Right atrium auricular region (tissue), 2 donors: ENCODE data around the gene NEUROD1. TPM values are rescaled to one million over a fixed set of nuclear protein-coding genes. Genes with fewer than 3 reads are reported as not detected.
A peak's percentile ranks its signal among the peaks of the same experiment; 100 is the strongest.

Experiments used
- DNase-seq: peaks from one replicate; pipeline ENCODE4 v3.0.0-alpha.2; 2019; ENCODE audit warnings: low spot score
- H3K27ac ChIP-seq, 2 donors: fragments of 200-600 bp; sonication (generic); 1 replicate in 1 of 2; 2 replicates in 1 of 2; pipeline ENCODE4 v1.5.1; 2016 to 2019
- H3K27me3 ChIP-seq, 2 donors: fragments of 200-600 bp; sonication (generic); one replicate each; pipeline versions ENCODE4 v1.5.1 to v1.6.0; 2017 to 2019
- H3K36me3 ChIP-seq: fragments of 200-600 bp; sonication (generic); one replicate; pipeline ENCODE4 v1.5.1; 2016
- H3K4me1 ChIP-seq, 2 donors: fragments of 200-600 bp; sonication (generic); one replicate each; pipeline versions ENCODE4 v1.5.1 to v1.6.0; 2017 to 2019
- H3K4me3 ChIP-seq, 2 donors: fragments of 200-600 bp; sonication (generic); 1 replicate in 1 of 2; 2 replicates in 1 of 2; pipeline ENCODE4 v1.5.1; 2017 to 2019; ENCODE audit warnings: mild to moderate bottlenecking in 1 of 2, moderate library complexity in 1 of 2
- H3K9me3 ChIP-seq, 2 donors: fragments of 200-600 bp; sonication (generic); one replicate each; pipeline ENCODE4 v1.5.1; 2019
- CTCF ChIP-seq, 2 donors: fragments of 200-600 bp; sonication (generic); IDR thresholded peaks; one replicate each; pipeline ENCODE4 v1.5.1; 2019; ENCODE audit warnings: antibody characterized with exemption in 2 of 2
- total RNA-seq, 2 donors: library from RNA; depleted of rRNA; stranded (reverse); fragments of >200 nt; gene quantifications; one replicate each; pipeline ENCODE4 v1.1.0, GENCODE V29; 2016

The NEUROD1 gene
- total RNA-seq, 2 donors from 2014 or later: not detected

- peaks cover 33 to 60% of the 10 kb centered on the region in 2 donors for H3K27me3 ChIP-seq
- peak overlapping the region in 1 of 2 donors; percentile 17 for H3K4me3 ChIP-seq
These were observed 857 bp upstream of the NEUROD1 start for GRCh38 chr2:181680937-181681811.

GRCh38 chr2:181679544-181679979, 755 bp downstream of the NEUROD1 start:
- H3K9me3 ChIP-seq: no peaks in the 10 kb centered on the region
- H3K27ac ChIP-seq: no peak overlapping the region
- no peak overlapping the region for H3K4me3 ChIP-seq
- TF ChIP-seq CTCF (IDR thresholded peaks at IDR 0.05): no peak
- H3K4me1 ChIP-seq: peaks cover 0 to 29% of the 10 kb centered on the region in 2 donors
- peaks cover 31 to 53% of the 10 kb centered on the region in 2 donors for H3K27me3 ChIP-seq
- H3K36me3 ChIP-seq: no peaks in the 10 kb centered on the region
- no peak for DNase-seq

More at GRCh38 chr2:181680937-181681811, 857 bp upstream of the NEUROD1 start:
- no peak overlapping the region for H3K27ac ChIP-seq
- DNase-seq: no peak
- no peaks in the 10 kb centered on the region for H3K36me3 ChIP-seq
- H3K9me3 ChIP-seq: no peaks in the 10 kb centered on the region
- TF ChIP-seq CTCF (IDR thresholded peaks at IDR 0.05): no peak
- peaks cover 0 to 29% of the 10 kb centered on the region in 2 donors for H3K4me1 ChIP-seq

- Histone ChIP-seq H3K4me3 (no peak overlapping the region), H3K27me3 (peaks cover 27 to 48% of the 10 kb centered on the region in 2 donors), H3K9me3 (no peaks in the 10 kb centered on the region), H3K27ac (no peak overlapping the region), H3K36me3 (no peaks in the 10 kb centered on the region), H3K4me1 (peaks cover 0 to 25% of the 10 kb centered on the region in 2 donors)
- no peak for TF ChIP-seq CTCF (IDR thresholded peaks at IDR 0.05)
- no peak for DNase-seq
These were observed 1.3 kb downstream of the NEUROD1 start for GRCh38 chr2:181678861-181679543.

- H3K27me3 ChIP-seq: peaks cover 26 to 38% of the 10 kb centered on the region in 2 donors
- no peak for DNase-seq
These were observed 2.3 kb downstream of the NEUROD1 start for GRCh38 chr2:181677912-181678586.

More at GRCh38 chr2:181677912-181678586, 2.3 kb downstream of the NEUROD1 start:
- Histone ChIP-seq H3K4me3 (no peak overlapping the region), H3K27ac (no peak overlapping the region), H3K4me1 (peaks cover 0 to 15% of the 10 kb centered on the region in 2 donors), H3K9me3 (no peaks in the 10 kb centered on the region), H3K36me3 (no peaks in the 10 kb centered on the region)
- TF ChIP-seq CTCF (IDR thresholded peaks at IDR 0.05): no peak
